ENCODE measurements around the gene NSG1. TPM values are rescaled to one million over a fixed set of nuclear protein-coding genes. Genes with fewer than 3 reads are reported as not detected.

NSG1 gene
- total RNA-seq, 1 donor from 2014 or later, result 12.7 TPM

- Histone ChIP-seq H3K4me3 (ENCODE audit: low read depth, low read length) (no peak overlapping the region), H3K36me3 (ENCODE audit: control insufficient read depth, insufficient read depth, low read length) (no peaks in the 10 kb centered on the region), H3K27me3 (ENCODE audit: control insufficient read depth, insufficient read depth, low read length) (peaks cover 18% of the 10 kb centered on the region)
- no peak for DNase-seq (ENCODE audit: low read depth)
- no peak for TF ChIP-seq CTCF (IDR thresholded peaks at IDR 0.05; ENCODE audit: insufficient read depth, low read length, poor library complexity, severe bottlenecking)
Observed at GRCh38 chr4:4395849-4396627, 9.1 kb downstream of the NSG1 start.

GRCh38 chr4:4396628-4397440, 9.9 kb downstream of the NSG1 start:
- TF ChIP-seq CTCF (IDR thresholded peaks at IDR 0.05; ENCODE audit: insufficient read depth, low read length, poor library complexity, severe bottlenecking), result no peak
- Histone ChIP-seq H3K4me3 (ENCODE audit: low read depth, low read length) (no peak overlapping the region), H3K27me3 (ENCODE audit: control insufficient read depth, insufficient read depth, low read length) (peaks cover 17% of the 10 kb centered on the region), H3K36me3 (ENCODE audit: control insufficient read depth, insufficient read depth, low read length) (no peaks in the 10 kb centered on the region)
- no peak for DNase-seq (ENCODE audit: low read depth)

- Histone ChIP-seq H3K36me3 (ENCODE audit: control insufficient read depth, insufficient read depth, low read length) (no peaks in the 10 kb centered on the region), H3K4me3 (ENCODE audit: low read depth, low read length) (no peak overlapping the region), H3K27me3 (ENCODE audit: control insufficient read depth, insufficient read depth, low read length) (peaks cover 17% of the 10 kb centered on the region)
- no peak for DNase-seq (ENCODE audit: low read depth)
- TF ChIP-seq CTCF (IDR thresholded peaks at IDR 0.05; ENCODE audit: insufficient read depth, low read length, poor library complexity, severe bottlenecking), result no peak
Observed at GRCh38 chr4:4397441-4397819, 10.5 kb downstream of the NSG1 start.

GRCh38 chr4:4398430-4398829, 11.5 kb downstream of the NSG1 start:
- DNase-seq (ENCODE audit: low read depth), result no peak
- Histone ChIP-seq H3K4me3 (ENCODE audit: low read depth, low read length) (no peak overlapping the region), H3K36me3 (ENCODE audit: control insufficient read depth, insufficient read depth, low read length) (no peaks in the 10 kb centered on the region), H3K27me3 (ENCODE audit: control insufficient read depth, insufficient read depth, low read length) (peaks cover 17% of the 10 kb centered on the region)
- no peak for TF ChIP-seq CTCF (IDR thresholded peaks at IDR 0.05; ENCODE audit: insufficient read depth, low read length, poor library complexity, severe bottlenecking)

DNA sequence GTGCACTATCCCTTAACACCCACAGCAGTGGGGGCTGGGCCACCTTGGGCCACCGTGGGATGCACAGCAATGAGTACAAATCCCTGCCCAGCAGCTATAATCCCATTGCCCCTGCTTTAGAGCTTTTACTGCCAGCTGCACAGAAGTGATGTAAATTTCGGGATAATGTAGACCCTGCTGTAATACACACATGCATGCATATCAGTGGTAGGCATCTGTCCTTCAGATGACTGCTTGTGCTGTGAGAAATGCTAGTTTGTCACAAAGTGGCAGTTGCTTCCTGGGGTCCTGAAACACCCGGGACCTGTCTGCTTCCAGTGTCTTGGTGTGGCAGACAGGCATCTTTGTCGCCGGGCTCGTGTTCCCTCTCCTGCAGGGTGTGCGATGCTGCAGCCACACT, 14.1 kb downstream of the NSG1 start:
- Histone ChIP-seq H3K36me3 (ENCODE audit: control insufficient read depth, insufficient read depth, low read length) (no peaks in the 10 kb centered on the region), H3K27me3 (ENCODE audit: control insufficient read depth, insufficient read depth, low read length) (peaks cover 21% of the 10 kb centered on the region), H3K4me3 (ENCODE audit: low read depth, low read length) (no peak overlapping the region)
- no peak for DNase-seq (ENCODE audit: low read depth)
- no peak for TF ChIP-seq CTCF (IDR thresholded peaks at IDR 0.05; ENCODE audit: insufficient read depth, low read length, poor library complexity, severe bottlenecking)

All from kidney epithelial cell (primary cell).